Activated CD8-positive, alpha-beta memory T cell treated with anti-CD3 and anti-CD28 coated beads for 1 hour (primary cell): Measurements from ENCODE around the gene RBMS1.
"Not testable (repeated sequence)": the region's sequence is repeated elsewhere in the genome, so short reads cannot be mapped to it uniquely, and the experiment has no call there.

Experiments used
- DNase-seq, 2 donors: peaks; one replicate each; pipeline ENCODE4 v3.0.0-alpha.2; 2020; ENCODE audit warnings: low read depth in 1 of 2; ENCODE audit errors: extremely low read depth in 1 of 2

The RBMS1 gene

DNA sequence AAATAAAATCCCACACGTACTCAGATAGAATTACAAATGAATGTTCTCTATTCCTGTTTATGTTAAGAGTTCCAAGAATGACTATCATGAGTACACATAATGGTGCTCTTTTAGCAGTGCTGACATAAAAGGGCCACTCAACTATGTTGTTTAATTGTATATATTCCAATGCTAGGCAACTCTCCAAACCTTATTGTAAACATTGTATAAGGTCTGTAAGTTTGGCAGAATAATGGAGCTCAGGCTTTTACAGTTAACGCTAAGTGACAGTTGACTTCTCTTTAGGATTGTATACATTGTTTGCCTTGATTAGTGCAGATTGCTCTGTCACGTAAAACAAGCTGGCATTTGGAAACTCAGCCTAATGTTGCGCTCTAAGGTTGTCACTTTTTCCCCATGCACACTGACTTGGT is 20.8 kb downstream of the RBMS1 start:
- DNase-seq, result no peak

DNA sequence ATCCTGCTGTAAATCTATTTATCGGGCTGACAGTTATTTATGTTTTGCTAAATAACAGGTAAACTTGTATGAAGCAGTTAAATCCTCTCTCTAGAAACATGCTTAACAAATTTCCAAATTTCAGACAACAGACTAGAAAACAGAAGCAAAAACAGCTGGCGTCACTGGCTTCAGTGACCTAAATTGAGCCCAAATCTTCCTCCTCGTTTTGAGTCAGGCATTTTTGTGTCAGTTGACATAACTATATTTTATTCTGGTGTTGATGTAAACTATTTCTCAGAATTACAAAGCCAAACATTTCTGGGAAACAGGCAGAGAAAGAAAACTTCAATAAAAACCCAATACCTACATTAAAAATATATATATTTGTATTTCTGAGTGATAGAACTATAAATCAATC is 21.7 kb downstream of the RBMS1 start:
- DNase-seq, result no peak

DNA sequence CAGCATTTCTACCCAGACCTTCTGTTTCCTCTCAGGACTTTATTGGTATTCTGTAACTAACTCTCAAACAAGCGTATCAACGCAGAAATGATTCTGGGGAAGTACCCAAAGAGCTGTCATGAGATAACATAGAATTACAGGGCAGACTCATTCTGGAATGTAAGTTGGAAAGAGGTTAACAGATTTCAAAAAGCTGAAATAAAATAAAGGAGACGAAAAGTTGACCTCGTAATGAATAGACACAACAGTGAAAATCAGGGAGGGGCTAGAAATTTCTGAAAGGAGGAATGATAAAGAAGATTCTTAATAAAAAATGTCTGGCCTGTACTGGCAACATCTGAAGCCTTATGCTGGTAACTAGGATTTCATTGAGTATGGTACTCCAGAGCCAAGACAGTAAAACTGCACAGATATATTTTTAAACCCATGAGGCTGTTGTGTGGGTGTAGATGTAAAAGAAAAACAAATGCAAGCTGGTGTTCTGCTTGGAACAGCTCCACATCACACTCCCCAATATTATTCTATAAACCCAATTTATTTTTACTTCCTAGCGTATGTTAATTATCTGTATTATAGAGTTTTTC is 23.9 kb downstream of the RBMS1 start:
- DNase-seq, result no peak

GRCh38 chr2:160469164-160469563 is 24.4 kb downstream of the RBMS1 start:
- DNase-seq, result no peak

DNA sequence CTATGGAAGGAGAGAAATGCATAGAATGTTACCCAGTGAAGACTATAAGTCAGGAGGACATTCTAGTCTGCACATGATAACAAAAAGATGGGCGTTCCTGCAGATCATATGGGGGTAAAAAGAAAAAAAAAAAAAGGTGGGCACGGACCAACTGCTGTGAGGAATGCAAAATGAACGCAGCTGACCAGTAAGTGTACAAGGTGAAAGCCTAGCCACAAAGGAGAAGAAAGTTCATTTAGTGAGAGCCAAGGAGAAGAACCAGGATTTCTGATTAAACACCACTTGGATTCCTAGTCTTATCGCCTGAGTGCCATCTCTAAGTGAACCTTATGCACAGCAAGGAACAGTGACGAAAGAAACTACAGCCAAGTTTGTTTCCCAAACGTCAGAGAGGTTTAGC is 26.5 kb downstream of the RBMS1 start:
- no peak for DNase-seq

DNA sequence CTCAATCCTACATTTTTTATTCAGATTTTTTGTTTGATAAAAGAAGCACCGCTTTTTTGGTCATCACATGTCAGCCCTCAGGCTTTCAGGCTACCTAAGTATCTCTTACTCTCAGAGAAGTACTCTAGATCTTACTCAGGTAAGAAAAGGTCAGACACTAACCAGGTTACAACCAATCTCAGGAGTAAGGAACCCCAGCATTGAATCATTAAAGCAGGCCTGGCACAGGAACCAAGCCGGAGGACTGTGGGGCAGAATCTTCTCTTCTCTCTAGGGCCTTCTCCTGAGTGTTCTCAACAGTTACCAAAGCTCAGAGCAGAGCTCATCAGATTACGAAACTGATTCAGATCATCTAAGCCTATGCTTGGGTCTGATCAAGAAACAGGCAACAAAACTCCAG is 28.2 kb downstream of the RBMS1 start:
- DNase-seq, result no peak

DNA sequence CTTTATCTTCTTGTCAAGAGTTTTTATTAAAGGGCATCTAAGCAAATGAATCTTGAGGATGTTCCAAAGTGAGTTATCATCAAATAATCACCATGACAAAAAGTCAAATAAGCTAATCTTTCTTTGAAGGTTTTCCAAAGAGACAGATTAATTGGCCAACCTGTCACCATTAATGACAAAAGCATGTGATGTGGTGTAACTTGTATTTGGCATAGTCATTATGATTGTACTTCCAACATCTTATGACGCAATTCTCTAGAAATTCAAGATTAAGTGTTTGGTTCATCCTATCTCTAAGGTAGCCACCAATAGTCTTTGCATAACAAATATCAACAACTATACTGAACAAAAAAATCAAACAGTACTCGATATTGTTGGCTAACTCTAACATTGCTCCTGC is 28.6 kb downstream of the RBMS1 start:
- DNase-seq, result no peak

GRCh38 chr2:160464017-160464416 is 29.6 kb downstream of the RBMS1 start:
- DNase-seq, result no peak

DNA sequence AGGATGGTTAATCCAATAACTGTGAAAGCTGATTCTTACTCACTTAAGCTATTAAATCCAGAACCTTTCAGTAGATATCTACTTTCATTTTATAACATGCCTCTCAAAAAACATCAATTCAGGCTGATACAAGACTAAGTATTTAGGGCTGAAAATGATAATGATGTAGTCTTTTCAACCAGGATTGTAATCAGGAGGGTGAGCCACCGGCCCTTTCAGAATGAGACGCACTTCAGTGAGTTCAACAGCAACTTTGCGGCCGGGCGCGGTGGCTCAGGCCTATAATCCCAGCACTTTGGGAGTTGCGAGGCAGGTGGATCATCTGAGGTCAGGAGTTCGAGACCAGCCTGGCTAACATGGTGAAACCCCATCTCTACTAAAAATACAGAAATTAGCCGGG is 30.4 kb downstream of the RBMS1 start:
- DNase-seq, result no peak

- DNase-seq, result no peak
Observed at GRCh38 chr2:160460333-160460731, 33.3 kb downstream of the RBMS1 start.

GRCh38 chr2:160459538-160460332 is 33.9 kb downstream of the RBMS1 start:
- DNase-seq, result no peak

- DNase-seq, result no peak
Observed at GRCh38 chr2:160458718-160459453, 34.7 kb downstream of the RBMS1 start.

- no peak for DNase-seq
Observed at GRCh38 chr2:160457588-160457987, 36.0 kb downstream of the RBMS1 start.

DNA sequence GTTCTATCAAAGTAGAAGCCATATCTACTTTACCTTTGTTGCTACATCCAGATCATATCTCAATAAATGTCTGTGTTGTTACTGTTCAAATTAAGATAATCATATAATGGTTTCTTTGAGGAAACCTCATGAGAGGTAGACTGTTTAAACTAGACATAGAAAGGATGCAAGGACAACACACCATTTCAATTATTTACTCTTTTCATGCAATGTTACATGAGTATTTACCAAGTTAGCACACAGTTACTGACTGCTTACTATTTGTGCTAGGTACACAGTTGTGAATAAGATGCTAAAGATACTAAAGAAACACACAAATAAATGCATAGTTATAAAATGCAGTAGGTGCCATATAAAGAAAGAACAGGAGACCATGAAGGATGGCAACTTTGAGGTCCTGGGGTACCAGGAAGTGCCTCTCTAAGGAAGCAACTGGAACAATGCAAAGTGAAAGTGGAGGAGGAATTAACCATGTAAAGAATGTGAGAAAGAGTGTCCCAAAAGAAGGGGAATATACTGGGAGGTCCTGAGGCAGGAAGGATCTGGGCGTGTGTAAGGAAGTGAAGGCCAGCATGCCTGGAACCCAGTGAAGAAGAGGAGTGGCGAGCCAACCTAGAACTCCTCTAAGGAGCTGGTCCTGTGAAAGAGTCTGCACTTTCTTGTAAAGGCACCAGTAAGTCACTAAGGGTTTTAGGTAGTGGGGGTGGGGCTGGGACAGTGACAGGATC is 39.4 kb downstream of the RBMS1 start:
- DNase-seq, result no peak

DNA sequence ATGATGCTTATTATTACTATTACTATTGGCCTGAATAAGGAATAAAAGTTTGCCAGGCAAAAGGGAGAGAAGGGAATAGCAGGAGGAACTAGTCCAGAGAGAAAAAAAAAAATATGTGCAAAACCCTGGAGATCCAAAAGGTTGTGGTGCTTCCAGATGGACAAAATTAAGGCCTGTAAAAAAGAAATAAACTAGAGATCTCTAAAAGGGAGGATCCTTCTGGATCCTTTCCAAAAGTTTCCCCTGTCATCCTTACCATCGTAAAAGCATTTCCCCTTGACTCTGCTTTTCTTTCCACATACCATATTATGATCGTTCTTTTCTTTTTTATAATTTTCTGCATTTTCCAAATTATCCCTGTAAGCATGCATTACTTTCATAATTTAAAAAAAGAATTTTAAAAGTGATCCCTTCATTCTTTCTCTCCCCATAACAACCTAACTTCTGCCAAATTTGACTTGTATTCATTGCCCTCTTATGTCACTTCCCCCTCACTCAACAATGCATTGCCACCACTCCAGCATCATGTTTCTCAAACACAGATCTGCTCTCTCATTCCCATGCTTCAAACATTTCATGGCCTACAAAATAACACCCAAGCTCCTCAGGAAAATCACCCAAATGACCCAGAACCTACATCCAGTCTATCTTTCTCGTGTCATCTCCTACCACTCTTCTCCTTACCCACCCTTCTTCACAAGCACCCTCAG is 40.3 kb downstream of the RBMS1 start:
- DNase-seq, result no peak

- DNase-seq, result no peak
Observed at GRCh38 chr2:160450486-160450885, 43.1 kb downstream of the RBMS1 start.

DNA sequence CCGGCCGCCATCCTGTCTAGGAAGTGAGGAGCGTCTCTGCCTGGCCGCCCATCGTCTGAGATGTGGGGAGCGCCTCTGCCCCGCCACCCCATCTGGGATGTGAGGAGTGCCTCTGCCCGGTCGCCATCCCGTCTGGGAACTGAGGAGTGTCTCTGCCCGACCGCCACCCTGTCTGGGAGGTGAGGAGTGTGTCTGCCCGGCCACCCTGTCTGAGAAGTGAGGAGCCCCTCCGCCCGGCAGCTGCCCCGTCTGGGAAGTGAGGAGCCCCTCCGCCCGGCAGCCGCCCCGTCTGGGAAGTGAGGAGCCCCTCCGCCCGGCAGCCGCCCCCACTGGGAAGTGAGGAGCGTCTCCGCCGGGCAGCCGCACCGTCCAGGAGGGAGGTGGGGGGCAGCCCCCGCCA is 44.8 kb downstream of the RBMS1 start:
- not testable (repeated sequence) for DNase-seq

- DNase-seq, result no peak
Observed at GRCh38 chr2:160445673-160446072, 47.9 kb downstream of the RBMS1 start.

DNA sequence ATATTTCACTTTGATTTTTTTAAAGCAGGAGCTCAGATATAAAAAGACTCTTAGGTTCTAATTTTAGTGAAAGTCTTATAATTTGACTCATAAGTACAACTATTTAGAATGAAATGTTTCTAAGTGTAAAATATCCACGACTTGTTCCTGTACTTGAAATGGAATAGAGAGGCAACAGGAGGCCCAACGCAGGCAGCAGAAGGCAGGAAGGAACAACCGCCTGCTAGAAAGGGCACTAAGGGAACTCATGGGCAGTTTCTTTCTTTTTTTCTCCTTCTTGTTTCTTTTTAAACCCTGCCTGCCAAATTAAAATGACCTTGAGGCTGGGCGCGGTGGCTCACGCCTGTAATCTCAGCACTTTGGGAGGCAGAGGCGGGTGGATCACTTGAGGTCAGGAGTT is 51.0 kb downstream of the RBMS1 start:
- no peak for DNase-seq

- DNase-seq, result no peak
Observed at GRCh38 chr2:160440888-160441287, 52.7 kb downstream of the RBMS1 start.

DNA sequence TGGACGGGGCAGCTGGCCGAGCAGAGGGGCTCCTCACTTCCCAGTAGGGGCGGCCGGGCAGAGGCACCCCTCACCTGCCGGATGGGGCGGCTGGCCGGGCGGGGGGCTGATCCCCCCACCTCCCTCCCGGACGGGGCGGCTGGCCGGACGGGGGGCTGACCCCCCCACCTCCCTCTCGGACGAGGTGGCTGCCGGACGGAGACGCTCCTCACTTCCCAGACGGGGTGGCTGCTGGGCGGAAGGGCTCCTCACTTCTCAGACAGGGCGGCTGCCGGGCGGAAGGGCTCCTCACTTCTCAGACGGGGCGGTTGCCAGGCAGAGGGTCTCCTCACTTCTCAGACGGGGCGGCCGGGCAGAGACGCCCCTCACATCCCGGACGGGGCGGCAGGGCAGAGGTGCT is 54.6 kb downstream of the RBMS1 start:
- DNase-seq, result not testable (repeated sequence)
